IMR-90 (cell line): ENCODE results near the gene GNAO1. TPM values are rescaled to one million over a fixed set of nuclear protein-coding genes. Genes with fewer than 3 reads are reported as not detected.

ENCODE experiments used
- ATAC-seq: fragments of 200-7000 bp; cut with Tn5 transposase; 2 replicates; pipeline ENCODE4 v1.9.1; 2020; ENCODE audit warnings: low read depth, mild to moderate bottlenecking, moderate library complexity
- BruUV-seq: library from RNA; stranded (reverse); fragments of 400-500 nt; replicated peaks from 2 replicates; lab custom pipeline; 2021; lab: Mats Ljungman, UMichigan
- CTCF ChIA-PET: fragments of 300-600 bp; formaldehyde crosslinking; extraction: SDS; loops from one replicate; lab custom pipeline; 2021; ENCODE audit warnings: antibody characterized with exemption; lab: Yijun Ruan, JAX
- POLR2A ChIA-PET: fragments of 300-600 bp; sonication (Branson Sonifier 250); formaldehyde crosslinking; loops from one replicate; lab custom pipeline; 2022; ENCODE audit warnings: antibody characterized with exemption; ENCODE audit not compliant: unreplicated experiment; lab: Charles Lee
- DNase-seq: peaks from one replicate; pipeline ENCODE4 v3.0.0; 2013
- H2AFZ ChIP-seq: replicated peaks from 2 replicates; pipeline ENCODE3; 2013; ENCODE audit warnings: low read length, mild to moderate bottlenecking; ENCODE audit not compliant: poor library complexity
- H2AK5ac ChIP-seq: 2 replicates; pipeline ENCODE4 v1.6.1; 2013; ENCODE audit warnings: low read depth, low read length, inconsistent platforms
- H2AK9ac ChIP-seq: replicated peaks from 2 replicates; pipeline ENCODE3; 2013; ENCODE audit warnings: mild to moderate bottlenecking, low read depth, low read length, moderate library complexity; ENCODE audit not compliant: poor library complexity
- H2BK120ac ChIP-seq: 2 replicates; pipeline ENCODE4 v1.6.1; 2013; ENCODE audit warnings: low read depth, low read length, inconsistent platforms
- H2BK15ac ChIP-seq: 3 replicates; pipeline ENCODE4 v1.6.1; 2013; ENCODE audit warnings: low read depth, low read length, inconsistent platforms
- H2BK20ac ChIP-seq: 2 replicates; pipeline ENCODE4 v1.6.1; 2013; ENCODE audit warnings: low read depth, mild to moderate bottlenecking, inconsistent platforms, low read length, moderate library complexity
- H2BK5ac ChIP-seq: 2 replicates; pipeline ENCODE4 v1.6.1; 2013; ENCODE audit warnings: mild to moderate bottlenecking, low read depth, low read length, inconsistent platforms; ENCODE audit not compliant: poor library complexity, severe bottlenecking
- H3K14ac ChIP-seq: replicated peaks from 2 replicates; pipeline ENCODE4 v1.6.1; 2013; ENCODE audit warnings: low read depth, low read length, inconsistent platforms
- H3K18ac ChIP-seq: 2 replicates; pipeline ENCODE4 v1.6.1; 2013; ENCODE audit warnings: low read depth, low read length, control low read depth
- H3K23ac ChIP-seq: 2 replicates; pipeline ENCODE4 v1.6.1; 2013; ENCODE audit warnings: low read depth, low read length, inconsistent platforms
- H3K27ac ChIP-seq: 2 replicates; pipeline ENCODE4 v1.5.1; 2013; ENCODE audit warnings: mild to moderate bottlenecking, control low read depth, low read length; ENCODE audit not compliant: insufficient read depth
- H3K27me3 ChIP-seq: 2 replicates; pipeline ENCODE4 v1.6.1; 2013; ENCODE audit warnings: low read length; ENCODE audit not compliant: control insufficient read depth, insufficient read depth
- H3K36me3 ChIP-seq: 2 replicates; pipeline ENCODE4 v1.6.1; 2013; ENCODE audit warnings: low read length, mixed read lengths; ENCODE audit not compliant: control insufficient read depth, insufficient read depth
- H3K4ac ChIP-seq: 2 replicates; pipeline ENCODE4 v1.6.1; 2013; ENCODE audit warnings: low read depth, low read length, inconsistent platforms
- H3K4me1 ChIP-seq: 2 replicates; pipeline ENCODE4 v1.6.1; 2013; ENCODE audit warnings: low read length, mixed read lengths; ENCODE audit not compliant: control insufficient read depth, insufficient read depth
- H3K4me2 ChIP-seq: 2 replicates; pipeline ENCODE4 v1.6.1; 2013; ENCODE audit warnings: low read depth, mild to moderate bottlenecking, control low read depth, low read length, moderate library complexity
- H3K4me3 ChIP-seq: 2 replicates; pipeline ENCODE4 v1.5.1; 2013; ENCODE audit warnings: low read depth, mild to moderate bottlenecking, control low read depth, low read length, moderate library complexity; ENCODE audit not compliant: insufficient read depth
- H3K56ac ChIP-seq: 2 replicates; pipeline ENCODE4 v1.6.1; 2013; ENCODE audit warnings: low read length, inconsistent platforms; ENCODE audit not compliant: insufficient read depth; ENCODE audit errors: extremely low read depth
- H3K79me1 ChIP-seq, 2 experiments: 2 replicates each; pipeline ENCODE4 v1.6.1; 2013; ENCODE audit warnings: low read length in 2 of 2, inconsistent platforms in 1 of 2, low read depth in 1 of 2
- H3K9ac ChIP-seq: 2 replicates; pipeline ENCODE4 v1.6.1; 2013; ENCODE audit warnings: low read depth, low read length, control low read depth
- H3K9me1 ChIP-seq: 2 replicates; pipeline ENCODE4 v1.6.1; 2013; ENCODE audit warnings: low read length, inconsistent platforms; ENCODE audit not compliant: insufficient read depth
- H3K9me3 ChIP-seq: 2 replicates; pipeline ENCODE4 v1.6.1; 2013; ENCODE audit warnings: low read length; ENCODE audit not compliant: control insufficient read depth, insufficient read depth
- H4K20me1 ChIP-seq: 2 replicates; pipeline ENCODE4 v1.6.1; 2013; ENCODE audit warnings: low read length, inconsistent platforms; ENCODE audit not compliant: insufficient read depth
- H4K5ac ChIP-seq: 2 replicates; pipeline ENCODE4 v1.6.1; 2013; ENCODE audit warnings: mild to moderate bottlenecking, low read depth, low read length, control low read depth
- H4K8ac ChIP-seq, 2 experiments: 2 replicates each; pipeline ENCODE4 v1.6.1; 2013; ENCODE audit warnings: low read depth in 2 of 2, low read length in 2 of 2, control low read depth in 1 of 2, inconsistent platforms in 1 of 2
- H4K91ac ChIP-seq: 2 replicates; pipeline ENCODE4 v1.6.1; 2013; ENCODE audit warnings: low read depth, low read length, inconsistent platforms; ENCODE audit not compliant: insufficient read depth
- BHLHE40 ChIP-seq: fragments of 150-350 bp; IDR thresholded peaks from 2 replicates; pipeline ENCODE4 v1.6.1; 2016; ENCODE audit warnings: mild to moderate bottlenecking, low read depth, low read length
- FOS ChIP-seq: fragments of 150-350 bp; IDR thresholded peaks from 2 replicates; pipeline ENCODE4 v1.6.1; 2016; ENCODE audit warnings: low read depth, low read length
- MAZ ChIP-seq: IDR thresholded peaks from 2 replicates; pipeline ENCODE4 v1.6.1; 2012; ENCODE audit warnings: low read depth, mild to moderate bottlenecking, low read length, improper control_type of control experiment, moderate library complexity, borderline replicate concordance
- RFX5 ChIP-seq: IDR thresholded peaks from 2 replicates; pipeline ENCODE4 v1.8.0; 2012; ENCODE audit warnings: low read depth, mild to moderate bottlenecking, low read length, moderate library complexity
- WGBS, 2 experiments: methylation state at CpG; one replicate each; pipeline versions ENCODE4 v1.1.5 to v1.1.7; 2013; ENCODE audit warnings: missing lambda C conversion rate in 2 of 2; ENCODE audit not compliant: insufficient read length in 1 of 2; ENCODE audit errors: extremely low coverage in 2 of 2; 5-methylcytosine and 5-hydroxymethylcytosine counted together
- dilution Hi-C: fragments of 300-500 bp; cut with HindIII; formaldehyde crosslinking; loops from one replicate; pipeline ENCODE4 v1.14.3; 2018; ENCODE audit warnings: low sequenced_read_pairs; ENCODE audit not compliant: unreplicated experiment
- in situ Hi-C: fragments of 300-500 bp; cut with MboI; formaldehyde crosslinking; loops from 3 replicates; pipeline ENCODE4 v1.14.3; 2019; ENCODE audit warnings: low sequenced_read_pairs, inconsistent platforms, mixed read lengths
- intact Hi-C: fragments of 100-400 bp; cut with micrococcal nuclease; formaldehyde crosslinking; loops from 2 replicates; pipeline ENCODE4 v1.10.0; 2022
- polyA plus RNA-seq, 3 experiments: library from polyadenylated mRNA; depleted of rRNA; stranded (reverse); fragments of >200 nt; gene quantifications; 2 replicates each; pipeline ENCODE4 v1.2.3, GENCODE V29; 2012; ENCODE audit warnings: low replicate concordance in 1 of 3
- total RNA-seq: library from RNA; depleted of rRNA; stranded (reverse); fragments of >200 nt; gene quantifications from 2 replicates; pipeline ENCODE4 v1.2.3, GENCODE V29; 2012
- TF ChIP-seq, protein P1 (sequence below): fragments of 150-350 bp; IDR thresholded peaks from 2 replicates; pipeline ENCODE4 v1.6.1; 2016; ENCODE audit warnings: low read depth, mild to moderate bottlenecking, low read length, moderate library complexity, borderline replicate concordance
- TF ChIP-seq, protein P2 (sequence below): fragments of 150-350 bp; IDR thresholded peaks from 2 replicates; pipeline ENCODE4 v1.6.1; 2017; ENCODE audit warnings: mild to moderate bottlenecking, antibody characterized with exemption, low read length, low read depth

The GNAO1 gene
- total and polyA plus RNA-seq, 2 of the 4 experiments (the other 2 are of a cell fraction): under 0.01 to 0.07 TPM

DNA sequence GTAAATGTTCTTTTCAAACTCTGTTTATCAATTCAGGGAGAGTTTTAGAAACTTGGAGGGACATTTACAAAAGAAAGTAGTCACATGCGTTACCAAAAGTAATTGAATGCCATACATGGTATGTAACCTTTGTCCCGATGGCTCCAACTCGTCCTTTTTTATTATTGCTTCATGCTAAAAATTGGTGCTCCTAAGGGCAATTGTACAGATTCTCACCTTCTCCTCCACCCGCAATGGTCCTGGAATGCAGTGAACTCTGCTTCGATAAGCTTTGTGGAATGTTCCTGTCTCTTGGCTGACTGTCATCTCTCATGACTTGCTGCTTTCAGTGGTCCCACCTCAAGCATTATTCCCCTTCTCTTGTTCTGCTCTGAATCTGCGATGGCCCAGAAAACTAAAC lies 20.9 kb downstream of the GNAO1 start:
- Histone ChIP-seq H2AFZ (no peak overlapping the region), H2AK9ac (no peak overlapping the region), H3K4me1 (no peaks in the 10 kb centered on the region), H4K91ac (no peak overlapping the region), H2BK15ac (no peak overlapping the region), H4K20me1 (no peaks in the 10 kb centered on the region), H3K4me3 (no peak overlapping the region), H3K4ac (no peak overlapping the region), H3K79me1 (no peaks in the 10 kb centered on the region), H3K14ac (no peak overlapping the region), H2BK5ac (no peak overlapping the region), H3K27me3 (peaks cover 1% of the 10 kb centered on the region), H2AK5ac (no peak overlapping the region), H3K18ac (no peak overlapping the region), H2BK20ac (no peak overlapping the region), H2BK120ac (no peak overlapping the region), H3K56ac (no peak overlapping the region), H3K36me3 (no peaks in the 10 kb centered on the region), H4K8ac (no peak overlapping the region), H3K9me3 (no peaks in the 10 kb centered on the region), H3K9me1 (no peaks in the 10 kb centered on the region), H3K27ac (no peak overlapping the region), H3K4me2 (no peak overlapping the region), H4K5ac (no peak overlapping the region), H3K9ac (no peak overlapping the region), H3K23ac (no peak overlapping the region)
- intact Hi-C loops: no loop called here
- no TSS peak for BruUV-seq
- DNase-seq (no peak), ATAC-seq (no peak)
- dilution Hi-C loops: no loop called here
- ChIA-PET CTCF (no interaction called here), POLR2A (no interaction called here)
- no peak for TF ChIP-seq MAZ
- TF ChIP-seq FOS: no peak
- TF ChIP-seq RFX5: no peak
- TF ChIP-seq, protein P1, sequence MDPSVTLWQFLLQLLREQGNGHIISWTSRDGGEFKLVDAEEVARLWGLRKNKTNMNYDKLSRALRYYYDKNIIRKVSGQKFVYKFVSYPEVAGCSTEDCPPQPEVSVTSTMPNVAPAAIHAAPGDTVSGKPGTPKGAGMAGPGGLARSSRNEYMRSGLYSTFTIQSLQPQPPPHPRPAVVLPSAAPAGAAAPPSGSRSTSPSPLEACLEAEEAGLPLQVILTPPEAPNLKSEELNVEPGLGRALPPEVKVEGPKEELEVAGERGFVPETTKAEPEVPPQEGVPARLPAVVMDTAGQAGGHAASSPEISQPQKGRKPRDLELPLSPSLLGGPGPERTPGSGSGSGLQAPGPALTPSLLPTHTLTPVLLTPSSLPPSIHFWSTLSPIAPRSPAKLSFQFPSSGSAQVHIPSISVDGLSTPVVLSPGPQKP: no peak
- TF ChIP-seq BHLHE40: no peak
- TF ChIP-seq, protein P2, sequence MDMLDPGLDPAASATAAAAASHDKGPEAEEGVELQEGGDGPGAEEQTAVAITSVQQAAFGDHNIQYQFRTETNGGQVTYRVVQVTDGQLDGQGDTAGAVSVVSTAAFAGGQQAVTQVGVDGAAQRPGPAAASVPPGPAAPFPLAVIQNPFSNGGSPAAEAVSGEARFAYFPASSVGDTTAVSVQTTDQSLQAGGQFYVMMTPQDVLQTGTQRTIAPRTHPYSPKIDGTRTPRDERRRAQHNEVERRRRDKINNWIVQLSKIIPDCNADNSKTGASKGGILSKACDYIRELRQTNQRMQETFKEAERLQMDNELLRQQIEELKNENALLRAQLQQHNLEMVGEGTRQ: no peak
- 47% methylated on average over 3 of the region's 6 CpGs; no CpG with 5 or more reads in 1 of the 2 experiments for WGBS, 2 experiments
- in situ Hi-C loops: no loop called here
